ENCODE results near the gene AURKA.

DNA sequence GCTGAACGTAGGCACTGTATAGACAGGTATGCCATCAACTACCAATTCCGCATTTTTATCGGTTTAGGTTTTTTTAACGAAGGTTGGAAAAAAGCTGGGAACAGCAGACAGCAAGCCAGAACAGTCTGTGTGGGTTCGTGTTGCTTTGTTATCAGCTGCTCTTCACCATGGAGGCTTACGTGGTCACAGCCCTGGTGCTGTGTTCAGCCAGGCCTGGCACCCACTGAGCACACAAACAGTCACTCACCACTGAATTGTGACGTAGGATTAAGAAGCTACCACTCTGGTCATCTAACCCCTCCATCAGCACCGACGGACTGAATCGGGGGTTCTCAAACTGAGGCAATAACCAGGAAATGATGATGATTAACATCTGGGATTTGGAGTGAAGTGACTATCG, 20.0 kb downstream of the AURKA start:
- TF ChIP-seq POLR2A (IDR thresholded peaks at IDR 0.05; ENCODE audit: low read depth, low read length): no peak
- no peak for TF ChIP-seq POLR2AphosphoS5 (IDR thresholded peaks at IDR 0.05; ENCODE audit: low read depth, low read length)
